SK-N-SH (cell line): ENCODE data around the gene COL20A1. TPM values are rescaled to one million over a fixed set of nuclear protein-coding genes. Genes with fewer than 3 reads are reported as not detected.

ENCODE experiments used
- CTCF ChIA-PET: fragments of 300-600, 350-600 bp; formaldehyde crosslinking; extraction: SDS; loops from one replicate; lab custom pipeline; 2021; lab: Yijun Ruan, JAX
- POLR2A ChIA-PET: fragments of 350-600 bp; sonication (Branson Sonifier 250); formaldehyde crosslinking; extraction: SDS; loops from one replicate; lab custom pipeline; 2020; ENCODE audit warnings: antibody characterized with exemption, inconsistent platforms; lab: Yijun Ruan, JAX
- DNase-seq: peaks from one replicate; pipeline ENCODE4 v3.0.0; 2012
- H2AFZ ChIP-seq: fragments of 200-600 bp; sonication (generic); 2 replicates; pipeline ENCODE4 v1.8.1; 2016; ENCODE audit warnings: antibody characterized with exemption, mild to moderate bottlenecking, low read depth
- H3F3A ChIP-seq: fragments of 200-600 bp; sonication (generic); replicated peaks from 2 replicates; pipeline ENCODE3; 2016; ENCODE audit warnings: antibody characterized with exemption, mild to moderate bottlenecking; ENCODE audit not compliant: insufficient read depth
- H3K27ac ChIP-seq, 2 experiments: fragments of 200-500 bp in 1 of 2; fragments of 200-600 bp in 1 of 2; sonication (Bioruptor generic) in 1 of 2; sonication (generic), shearing (Covaris generic) in 1 of 2; 2 replicates each; pipeline versions ENCODE4 v1.5.1 to v1.6.1; 2014 to 2016; ENCODE audit warnings: low read depth in 2 of 2, inconsistent platforms in 1 of 2, low read length in 1 of 2, mild to moderate bottlenecking in 1 of 2, mixed read lengths in 1 of 2
- H3K27me3 ChIP-seq: fragments of 200-600 bp; sonication (generic), shearing (Covaris generic); 2 replicates; pipeline ENCODE4 v1.6.1; 2016; ENCODE audit warnings: mixed run types; ENCODE audit not compliant: insufficient read depth
- H3K36me3 ChIP-seq, 2 experiments: fragments of 200-500 bp in 1 of 2; fragments of 200-600 bp in 1 of 2; sonication (Bioruptor generic) in 1 of 2; sonication (generic) in 1 of 2; replicated peaks in 1 of 2; 2 replicates each; pipeline versions ENCODE3 to v1.5.1; 2014 to 2016; ENCODE audit warnings: low read length in 1 of 2, mild to moderate bottlenecking in 1 of 2; ENCODE audit not compliant: insufficient read depth in 2 of 2, control insufficient read depth in 1 of 2
- H3K4me1 ChIP-seq, 2 experiments: fragments of 200-500 bp in 1 of 2; fragments of 200-600 bp in 1 of 2; sonication (Bioruptor generic) in 1 of 2; sonication (generic), shearing (Covaris generic) in 1 of 2; 2 replicates each; pipeline versions ENCODE4 v1.5.1 to v1.6.1; 2014 to 2016; ENCODE audit warnings: low read depth in 1 of 2, low read length in 1 of 2, mixed run types in 1 of 2; ENCODE audit not compliant: insufficient read depth in 2 of 2, control insufficient read depth in 1 of 2
- H3K4me2 ChIP-seq: fragments of 200-600 bp; sonication (generic), shearing (Covaris generic); 2 replicates; pipeline ENCODE4 v1.6.1; 2017; ENCODE audit warnings: mixed run types
- H3K4me3 ChIP-seq, 2 experiments: fragments of 200-500 bp in 1 of 2; fragments of 200-600 bp in 1 of 2; sonication (Bioruptor generic) in 1 of 2; sonication (generic), shearing (Covaris generic) in 1 of 2; 2 replicates each; pipeline versions ENCODE4 v1.5.1 to v1.8.1; 2014 to 2016; ENCODE audit warnings: low read depth in 2 of 2, inconsistent platforms in 1 of 2, low read length in 1 of 2, mild to moderate bottlenecking in 1 of 2, mixed read lengths in 1 of 2, moderate library complexity in 1 of 2
- H3K79me2 ChIP-seq: fragments of 200-600 bp; sonication (generic); 2 replicates; pipeline ENCODE4 v1.8.1; 2017; ENCODE audit warnings: mild to moderate bottlenecking; ENCODE audit not compliant: insufficient read depth
- H3K9ac ChIP-seq: fragments of 200-600 bp; sonication (generic); 2 replicates; pipeline ENCODE4 v1.6.1; 2017; ENCODE audit warnings: mixed run types
- H3K9me2 ChIP-seq: fragments of 200-600 bp; sonication (generic); 2 replicates; pipeline ENCODE4 v1.6.1; 2017; ENCODE audit warnings: mixed run types
- H3K9me3 ChIP-seq: fragments of 200-600 bp; sonication (generic); 2 replicates; pipeline ENCODE4 v1.6.1; 2017; ENCODE audit warnings: mixed run types, mild to moderate bottlenecking, moderate library complexity
- H4K20me1 ChIP-seq: fragments of 200-600 bp; sonication (generic); 2 replicates; pipeline ENCODE4 v1.6.1; 2017; ENCODE audit warnings: mild to moderate bottlenecking, mixed run types; ENCODE audit not compliant: insufficient read depth
- ELF1 ChIP-seq: IDR thresholded peaks from 2 replicates; pipeline ENCODE4 v1.4.0; 2012
- EP300 ChIP-seq, 2 experiments: IDR thresholded peaks; 2 replicates each; pipeline versions ENCODE4 v1.4.0 to v1.6.1; 2012; ENCODE audit warnings: borderline replicate concordance in 1 of 2, low read depth in 1 of 2, low read length in 1 of 2
- EZH2phosphoT487 ChIP-seq: fragments of 200-600 bp; sonication (generic); IDR thresholded peaks from 2 replicates; pipeline ENCODE4 v1.6.1; 2017; ENCODE audit warnings: low read depth, mixed run types, mild to moderate bottlenecking, antibody characterized with exemption, moderate library complexity, borderline replicate concordance
- FOSL2 ChIP-seq: IDR thresholded peaks from 2 replicates; pipeline ENCODE4 v1.4.0; 2012; ENCODE audit warnings: low read depth, mild to moderate bottlenecking, moderate library complexity, borderline replicate concordance
- FOXM1 ChIP-seq: IDR thresholded peaks from 2 replicates; pipeline ENCODE4 v1.4.0; 2012; ENCODE audit warnings: low read depth, mild to moderate bottlenecking
- GABPA ChIP-seq: IDR thresholded peaks from 2 replicates; pipeline ENCODE4 v1.4.0; 2012; ENCODE audit warnings: low read depth, mild to moderate bottlenecking
- JUND ChIP-seq: IDR thresholded peaks from 2 replicates; pipeline ENCODE4 v1.4.0; 2012
- MAX ChIP-seq: IDR thresholded peaks from 2 replicates; pipeline ENCODE4 v1.4.0; 2012; ENCODE audit warnings: low read depth
- NFIC ChIP-seq: IDR thresholded peaks from 2 replicates; pipeline ENCODE4 v1.4.0; 2012; ENCODE audit warnings: borderline replicate concordance
- POLR2AphosphoS5 ChIP-seq: IDR thresholded peaks from 2 replicates; pipeline ENCODE4 v1.6.1; 2012; ENCODE audit warnings: low read depth, low read length
- RAD21 ChIP-seq: IDR thresholded peaks from 2 replicates; pipeline ENCODE4 v1.6.1; 2012; ENCODE audit warnings: mild to moderate bottlenecking, low read length
- RCOR1 ChIP-seq: fragments of 150-350 bp; IDR thresholded peaks from 2 replicates; pipeline ENCODE4 v1.6.1; 2017; ENCODE audit warnings: antibody characterized with exemption, low read length
- RXRA ChIP-seq: IDR thresholded peaks from 2 replicates; pipeline ENCODE4 v1.4.0; 2012; ENCODE audit warnings: low read depth, mild to moderate bottlenecking, borderline replicate concordance
- SIN3A ChIP-seq: IDR thresholded peaks from 2 replicates; pipeline ENCODE4 v1.6.1; 2012; ENCODE audit warnings: low read depth, mild to moderate bottlenecking, low read length, moderate library complexity, borderline replicate concordance
- SMC3 ChIP-seq: IDR thresholded peaks from 2 replicates; pipeline ENCODE4 v1.6.1; 2012; ENCODE audit warnings: low read depth, low read length, improper control_type of control experiment
- TAF1 ChIP-seq: IDR thresholded peaks from 2 replicates; pipeline ENCODE4 v1.6.1; 2012; ENCODE audit warnings: low read depth, mild to moderate bottlenecking, low read length, moderate library complexity, borderline replicate concordance
- TCF12 ChIP-seq: IDR thresholded peaks from 2 replicates; pipeline ENCODE4 v1.4.0; 2012
- TEAD4 ChIP-seq: IDR thresholded peaks from 2 replicates; pipeline ENCODE4 v1.4.0; 2012; ENCODE audit warnings: mild to moderate bottlenecking, borderline replicate concordance; ENCODE audit not compliant: insufficient read depth
- USF2 ChIP-seq: fragments of 150-350 bp; IDR thresholded peaks from 2 replicates; pipeline ENCODE4 v1.6.1; 2017; ENCODE audit warnings: antibody characterized with exemption, low read length, low read depth, borderline replicate concordance
- YY1 ChIP-seq: IDR thresholded peaks from 2 replicates; pipeline ENCODE4 v1.4.0; 2012; ENCODE audit warnings: low read depth, mild to moderate bottlenecking
- ZBTB33 ChIP-seq: IDR thresholded peaks from 2 replicates; pipeline ENCODE4 v1.4.0; 2012; ENCODE audit warnings: low read depth, borderline replicate concordance
- WGBS: methylation state at CpG from one replicate; pipeline ENCODE4 v1.1.6; 2017; ENCODE audit warnings: low lambda C conversion rate; 5-methylcytosine and 5-hydroxymethylcytosine counted together
- polyA plus RNA-seq, 3 experiments: library from polyadenylated mRNA; depleted of rRNA; stranded (reverse); fragments of >200 nt; gene quantifications; 2 replicates each; pipeline ENCODE4 v1.2.3, GENCODE V29; 2012

Gene COL20A1
- polyA plus RNA-seq, 1 of the 3 experiments (the other 2 are of a cell fraction) = not detected

- CTCF ChIA-PET = interaction anchor here (5.8 to 6.4 kb wide), 2 partner anchors 11 to 62 kb away, joined by 43 to 53 read pairs; no protein-coding TSS in a partner anchor
- POLR2A ChIA-PET = no interaction called here
- Histone ChIP-seq H3K9me3 (no peaks in the 10 kb centered on the region), H3K36me3 (no peaks in the 10 kb centered on the region), H3K27ac (no peak overlapping the region), H3K4me2 (no peak overlapping the region), H3K4me3 (no peak overlapping the region), H4K20me1 (no peaks in the 10 kb centered on the region), H3K27me3 (no peaks in the 10 kb centered on the region; the same call in 1 of the 2 replicates), H3K79me2 (no peaks in the 10 kb centered on the region), H3K9me2 (no peaks in the 10 kb centered on the region), H2AFZ (no peak overlapping the region), H3K9ac (no peak overlapping the region), H3F3A (no peaks in the 10 kb centered on the region), H3K4me1 (no peaks in the 10 kb centered on the region)
- no peak for DNase-seq
- no peak for TF ChIP-seq ELF1
- TF ChIP-seq YY1 = no peak
- no peak for TF ChIP-seq GABPA
- no peak for TF ChIP-seq FOXM1
- TF ChIP-seq TEAD4 = no peak
- TF ChIP-seq RAD21 = no peak
- TF ChIP-seq EP300 (IDR thresholded peaks at IDR 0.05; ENCODE audit: borderline replicate concordance in 1 of 2, low read depth in 1 of 2, low read length in 1 of 2) = no peak
- no peak for TF ChIP-seq TAF1
- no peak for TF ChIP-seq POLR2AphosphoS5
- TF ChIP-seq FOSL2 = no peak
- TF ChIP-seq ZBTB33 = no peak
- no peak for TF ChIP-seq SIN3A
- TF ChIP-seq TCF12 = no peak
- no peak for TF ChIP-seq MAX
- no peak for TF ChIP-seq JUND
- 59% methylated on average over 13 of the region's 23 CpGs for WGBS
These were observed 27.1 kb downstream of the COL20A1 start for GRCh38 chr20:63320041-63320511.

- CTCF ChIA-PET = interaction anchor here (5.8 to 6.4 kb wide), 2 partner anchors 11 to 61 kb away, joined by 43 to 53 read pairs; no protein-coding TSS in a partner anchor
- H3K79me2 ChIP-seq = no peaks in the 10 kb centered on the region
- no peaks in the 10 kb centered on the region for H3F3A ChIP-seq
- no peaks in the 10 kb centered on the region for H3K9me3 ChIP-seq
- no peak for DNase-seq
- H3K4me3 ChIP-seq = no peak overlapping the region
- H3K4me2 ChIP-seq = no peak overlapping the region
- no peak overlapping the region for H3K27ac ChIP-seq
- POLR2A ChIA-PET = no interaction called here
- H3K27me3 ChIP-seq = no peaks in the 10 kb centered on the region; the same call in 1 of the 2 replicates
- no peaks in the 10 kb centered on the region for H4K20me1 ChIP-seq
- H3K9me2 ChIP-seq = no peaks in the 10 kb centered on the region
- 10% methylated on average over 2 of the region's 10 CpGs for WGBS
- TF ChIP-seq RCOR1 = no peak
- TF ChIP-seq SMC3 = no peak
- no peak for TF ChIP-seq NFIC
- TF ChIP-seq POLR2AphosphoS5 = no peak
- TF ChIP-seq YY1 = no peak
- no peak for TF ChIP-seq RAD21
- no peak for TF ChIP-seq USF2
- no peak for TF ChIP-seq EZH2phosphoT487
- no peak for TF ChIP-seq RXRA
- no peak for TF ChIP-seq EP300 (IDR thresholded peaks at IDR 0.05; ENCODE audit: borderline replicate concordance in 1 of 2, low read depth in 1 of 2, low read length in 1 of 2)
- no peak for TF ChIP-seq TAF1
- H2AFZ ChIP-seq = no peak overlapping the region
- no peaks in the 10 kb centered on the region for H3K4me1 ChIP-seq
- no peak overlapping the region for H3K9ac ChIP-seq
- no peaks in the 10 kb centered on the region for H3K36me3 ChIP-seq
These were observed 27.7 kb downstream of the COL20A1 start for GRCh38 chr20:63320616-63321147.
